Hematopoietic multipotent progenitor cell (in vitro differentiated cells): ENCODE results near the gene PRDM1. TPM values are rescaled to one million over a fixed set of nuclear protein-coding genes. Genes with fewer than 3 reads are reported as not detected.
"Not testable (repeated sequence)": the region's sequence is repeated elsewhere in the genome, so short reads cannot be mapped to it uniquely, and the experiment has no call there.

Source experiments
- DNase-seq, 3 donors: peaks; one replicate each; pipeline ENCODE4 v3.0.0-alpha.2; 2011 to 2015; ENCODE audit warnings: low read depth in 2 of 3, low spot score in 2 of 3
- total RNA-seq: library from RNA; depleted of rRNA; stranded (reverse); fragments of >200 nt; gene quantifications from one replicate; pipeline ENCODE4 v1.2.3, GENCODE V29; 2012

The PRDM1 gene
- total RNA-seq, 1 donor, result 0.27 TPM

DNA sequence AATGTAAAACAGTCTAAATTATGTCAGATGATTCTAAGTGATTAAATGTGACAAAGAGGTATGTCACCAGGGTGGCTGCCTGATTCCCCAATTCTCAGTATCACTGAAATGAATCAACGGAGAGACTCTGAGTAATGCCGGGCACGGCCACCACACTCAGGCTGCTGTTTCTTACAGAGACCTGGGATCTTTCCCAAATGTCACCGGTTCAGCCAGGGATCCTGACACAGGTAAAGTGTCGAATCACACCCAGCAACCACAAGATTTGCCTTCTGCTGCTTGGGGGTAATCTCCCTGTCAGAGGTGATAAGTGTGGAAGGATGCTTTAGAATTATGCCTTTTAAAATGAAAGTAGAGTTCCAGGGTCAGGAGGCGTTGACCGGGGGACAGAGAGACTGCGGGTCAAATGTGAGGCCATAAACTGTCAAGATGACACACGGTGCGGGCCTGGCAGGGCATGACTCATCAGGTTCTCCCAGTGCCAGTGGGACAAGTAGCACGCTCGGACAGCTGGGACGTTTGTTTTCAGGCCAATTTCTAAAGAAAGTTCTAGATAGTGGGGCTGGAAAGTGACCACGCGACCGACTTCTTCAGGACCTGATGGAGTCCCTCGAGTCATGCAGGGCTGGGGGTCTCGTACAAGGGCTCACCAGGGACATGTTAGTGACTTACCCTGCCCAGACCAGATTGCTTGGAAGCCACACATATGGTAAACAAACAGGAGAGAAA, 48.9 kb downstream of the PRDM1 start:
- no peak for DNase-seq

DNA sequence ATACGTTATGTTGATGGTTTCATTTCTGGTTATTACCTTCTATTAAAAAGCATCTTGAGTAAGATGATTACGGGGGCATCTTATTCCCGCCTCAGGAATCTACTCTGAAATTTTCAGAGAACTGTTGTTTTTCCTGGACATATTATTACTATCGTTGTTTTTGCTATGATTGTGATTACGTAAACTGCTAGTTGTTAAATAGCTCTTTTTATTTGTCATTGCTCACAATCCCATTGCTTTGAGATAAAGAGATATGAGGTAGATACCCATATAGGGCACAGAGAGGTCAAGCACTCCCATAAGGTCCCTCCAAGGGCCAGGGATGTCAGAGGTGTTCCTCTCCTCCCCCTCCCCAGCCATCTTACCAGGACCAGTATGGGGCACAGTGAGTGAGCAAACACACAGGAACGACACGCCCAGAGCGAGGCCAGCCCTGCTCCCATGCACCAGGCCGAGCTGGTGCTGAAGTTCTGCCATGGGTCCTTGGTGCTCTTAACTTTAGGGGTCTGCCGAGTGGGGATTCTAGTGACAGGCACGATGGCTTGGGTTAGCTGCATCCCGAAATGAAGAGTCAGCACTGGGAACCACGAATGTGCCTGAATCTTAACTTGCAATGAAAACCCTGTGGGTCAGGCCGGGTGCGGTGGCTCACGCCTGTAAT, 49.9 kb downstream of the PRDM1 start:
- no peak for DNase-seq

- no peak for DNase-seq
Measured at GRCh38 chr6:106136845-106137244, 50.7 kb downstream of the PRDM1 start.

DNA sequence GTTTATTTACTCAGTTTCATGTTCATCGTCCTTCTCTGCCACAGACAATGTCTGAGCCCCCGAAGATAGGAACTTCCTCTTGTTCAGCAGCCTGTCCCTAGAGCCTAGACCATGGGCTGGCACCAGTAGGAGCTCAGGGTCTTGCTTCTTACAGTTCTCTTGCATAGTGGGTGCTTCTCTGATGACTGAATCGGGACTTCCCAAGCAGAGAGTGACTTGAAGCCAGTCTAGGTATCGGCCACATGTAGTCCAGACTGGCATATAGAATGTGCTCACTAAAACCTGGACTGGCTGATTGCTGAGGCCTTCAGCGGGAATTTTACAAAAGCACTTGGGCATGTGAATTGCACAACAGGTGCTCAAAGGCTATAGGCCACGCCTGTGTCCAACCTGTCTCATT, 52.0 kb downstream of the PRDM1 start:
- DNase-seq, result no peak

- no peak for DNase-seq
Measured at GRCh38 chr6:106141441-106142237, 55.5 kb downstream of the PRDM1 start.

DNA sequence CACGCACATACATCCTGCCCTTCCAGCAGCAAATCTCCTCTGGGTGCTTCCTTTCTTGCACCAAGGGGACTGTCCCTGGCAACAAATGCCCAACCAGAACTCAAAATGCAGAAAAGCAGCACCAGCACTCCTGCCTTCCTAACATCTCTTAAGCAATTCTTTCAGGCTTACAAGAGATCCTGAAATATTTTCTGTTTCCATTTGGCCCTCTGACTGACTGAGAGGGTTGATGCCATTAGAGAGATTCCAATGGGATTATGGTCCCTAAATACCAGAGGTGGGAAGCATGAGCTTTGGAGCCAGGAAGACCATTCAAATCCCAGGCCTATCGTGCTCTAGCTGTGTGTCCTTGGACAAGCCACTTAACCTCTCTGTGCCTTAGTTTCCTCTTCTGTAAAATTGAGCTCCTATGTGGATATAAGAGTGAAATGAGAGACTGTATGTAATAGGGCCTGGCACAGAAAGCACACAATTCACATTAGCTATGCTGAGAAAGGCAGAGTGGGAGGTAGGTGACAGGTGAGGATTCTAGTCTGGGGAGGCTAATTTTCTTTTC, 56.8 kb downstream of the PRDM1 start:
- DNase-seq, result no peak

DNA sequence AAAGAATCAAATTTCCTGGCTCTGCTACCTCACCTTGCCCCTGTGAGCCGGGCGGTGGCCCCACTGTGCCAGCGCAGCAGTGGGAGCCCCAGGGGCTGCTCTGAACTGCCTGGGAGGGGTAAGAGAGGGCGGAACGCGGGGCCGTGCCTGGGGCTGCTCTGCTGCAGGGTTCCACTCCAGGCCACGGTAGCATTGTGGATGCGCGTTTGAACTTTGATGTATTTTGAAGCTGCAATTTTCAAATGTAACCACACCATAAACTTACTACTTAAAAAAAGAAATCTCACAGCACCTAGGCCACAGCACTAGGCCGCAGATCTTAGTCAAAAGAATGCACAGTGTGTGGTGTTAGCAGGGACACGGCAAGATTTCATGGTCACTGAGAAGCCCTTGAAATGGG, 57.5 kb downstream of the PRDM1 start:
- DNase-seq, result no peak

- no peak for DNase-seq
Measured at GRCh38 chr6:106145144-106145543, 59.0 kb downstream of the PRDM1 start.

- no peak for DNase-seq
Measured at GRCh38 chr6:106145741-106146227, 59.6 kb downstream of the PRDM1 start.

DNA sequence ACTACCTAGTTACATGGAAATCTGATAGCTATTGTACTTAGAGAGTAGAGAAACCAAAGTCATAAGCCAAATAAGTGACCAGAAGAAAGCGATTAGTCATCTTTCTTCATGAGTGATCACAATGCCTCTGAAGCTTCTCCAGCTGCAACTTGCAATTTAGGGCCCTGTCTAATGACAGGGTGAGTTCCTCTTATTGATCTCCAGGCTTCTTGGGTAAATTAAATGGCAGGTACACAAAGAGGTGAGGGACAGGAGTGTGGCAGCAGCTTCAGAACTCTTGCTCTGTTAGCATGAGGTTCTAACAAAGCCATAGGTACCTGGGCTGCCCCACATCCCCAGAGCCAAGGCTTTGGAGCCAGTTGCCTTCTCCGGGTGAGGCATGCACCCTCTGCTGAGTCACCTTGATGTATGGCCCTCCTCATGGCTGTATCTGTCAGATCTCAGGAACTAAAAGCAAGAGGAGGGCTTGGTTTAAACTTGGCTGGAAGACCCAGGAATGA, 60.8 kb downstream of the PRDM1 start:
- no peak for DNase-seq

DNA sequence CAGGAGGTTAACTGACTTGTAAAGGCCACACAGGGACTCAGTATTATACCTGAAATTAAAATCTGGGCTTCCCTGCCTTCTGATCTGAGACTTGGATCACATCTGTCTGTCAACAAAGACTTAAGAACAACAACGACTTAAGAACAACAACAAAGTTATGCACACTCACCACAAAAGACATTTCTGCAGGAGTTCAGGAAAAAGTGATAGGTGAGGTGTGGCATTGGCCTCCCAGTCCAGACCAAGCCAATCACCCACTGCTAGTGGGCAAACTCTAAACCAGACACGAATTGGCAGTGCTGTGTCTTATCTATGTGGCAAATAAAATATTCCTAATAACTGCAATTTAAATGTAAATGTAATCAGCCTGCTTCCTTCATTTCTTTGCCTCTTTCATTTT, 61.3 kb downstream of the PRDM1 start:
- DNase-seq, result no peak

GRCh38 chr6:106149472-106150069, 63.4 kb downstream of the PRDM1 start:
- no peak for DNase-seq

- not testable (repeated sequence) for DNase-seq
Measured at GRCh38 chr6:106152476-106152875, 66.3 kb downstream of the PRDM1 start.

GRCh38 chr6:106152952-106153351, 66.8 kb downstream of the PRDM1 start:
- no peak for DNase-seq

DNA sequence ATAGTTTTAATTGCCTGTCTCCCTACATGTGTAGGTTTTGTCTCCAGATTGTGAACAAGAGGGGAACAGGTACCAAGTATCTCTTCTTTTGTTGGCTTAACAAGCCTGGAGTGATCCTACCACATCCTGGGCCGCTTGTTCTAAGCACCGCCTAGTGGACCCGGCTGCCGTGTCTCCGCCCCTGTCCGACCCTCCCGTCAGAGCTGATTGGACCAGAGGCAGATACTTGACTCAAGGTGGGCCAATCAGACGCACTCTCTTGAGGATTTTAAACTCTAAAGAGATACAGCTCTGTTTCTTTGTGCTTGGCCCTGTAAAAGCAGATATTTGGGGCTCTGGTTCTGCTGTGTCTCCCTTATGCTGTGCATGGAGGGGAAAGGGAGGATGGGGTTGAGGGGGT, 68.2 kb downstream of the PRDM1 start:
- DNase-seq, result no peak

DNA sequence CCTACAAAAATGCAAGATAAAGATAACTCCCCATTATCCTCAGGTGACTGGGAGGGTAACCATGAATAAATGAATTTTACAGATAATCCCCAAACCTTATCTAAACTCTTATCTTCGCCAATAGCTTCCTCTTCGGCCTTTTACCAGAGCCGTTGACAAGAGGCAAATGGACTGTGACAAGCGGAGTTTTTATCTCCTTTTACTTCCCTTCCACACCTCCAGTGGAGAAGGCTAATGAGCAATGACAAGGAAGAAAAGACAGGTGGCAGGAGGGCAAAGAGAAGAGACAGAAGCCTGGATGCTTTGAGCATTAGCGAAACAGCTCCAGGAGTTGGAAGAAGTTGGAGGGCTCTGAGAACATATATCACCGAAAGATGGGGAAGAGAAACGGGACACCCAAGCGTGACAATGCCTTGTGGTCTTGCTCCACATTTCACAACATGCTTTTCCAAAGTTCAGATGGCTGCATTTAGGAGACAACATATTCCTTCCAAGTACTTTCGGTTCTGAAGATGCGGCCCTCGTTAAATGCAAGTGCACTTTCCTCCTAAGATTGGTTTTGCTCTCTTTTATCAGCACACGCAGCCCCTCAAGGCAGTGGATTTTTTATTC, 69.2 kb downstream of the PRDM1 start:
- DNase-seq, result no peak

DNA sequence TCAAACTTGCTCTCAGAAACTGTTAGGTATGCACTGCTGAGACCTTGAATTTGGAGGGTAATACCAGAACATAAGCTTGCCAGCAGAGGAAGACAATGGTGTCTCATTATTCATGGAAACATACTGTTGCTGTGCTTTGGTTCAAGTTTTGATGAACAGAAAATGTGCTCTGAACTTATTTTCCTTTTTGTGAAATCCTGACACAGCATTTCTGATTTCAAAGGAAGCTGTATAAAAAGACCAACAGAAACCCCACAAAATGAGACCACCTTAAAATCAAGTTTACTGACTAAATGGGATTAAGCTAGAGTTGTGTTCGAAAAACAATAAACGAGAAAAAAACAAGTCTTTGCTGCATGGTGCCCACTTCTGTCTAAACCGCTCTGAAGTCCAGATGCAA, 70.3 kb downstream of the PRDM1 start:
- DNase-seq, result no peak

DNA sequence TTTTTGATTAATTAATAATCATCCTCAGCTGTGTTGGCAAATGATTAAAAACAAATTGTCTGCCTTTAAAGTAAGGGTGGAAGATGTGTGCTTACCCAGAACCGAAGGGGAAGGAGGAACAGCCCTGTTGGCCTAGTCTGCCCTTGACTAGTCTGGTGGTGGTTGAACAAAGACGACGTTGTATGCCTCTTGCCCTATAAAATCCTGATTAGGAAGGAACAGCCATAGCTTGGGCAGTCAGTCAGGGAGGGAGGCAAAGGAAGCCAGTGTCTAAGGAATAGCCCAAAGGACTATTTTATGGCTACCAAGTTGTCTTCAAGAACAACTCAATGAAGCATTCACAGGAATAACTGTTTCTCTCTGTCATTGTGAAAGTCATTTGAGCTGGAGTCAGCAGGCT, 70.7 kb downstream of the PRDM1 start:
- no peak for DNase-seq

GRCh38 chr6:106158816-106159215, 72.7 kb downstream of the PRDM1 start:
- DNase-seq, result no peak
